Suprapubic skin (tissue), 4 donors: Measurements from ENCODE around the gene GRM5.
"Not testable (repeated sequence)": the region's sequence is repeated elsewhere in the genome, so short reads cannot be mapped to it uniquely, and the experiment has no call there.

Experiments
- CTCF ChIP-seq, 2 donors: fragments of 200-600 bp in 1 of 2; fragments of 450-650 bp in 1 of 2; sonication (generic) in 1 of 2; IDR thresholded peaks; one replicate each; pipeline ENCODE4 v1.5.1; 2016 to 2019; ENCODE audit warnings: antibody characterized with exemption in 2 of 2, mild to moderate bottlenecking in 1 of 2, moderate library complexity in 1 of 2
- EP300 ChIP-seq: sonication (generic); formaldehyde crosslinking; IDR thresholded peaks from one replicate; pipeline ENCODE4 v1.6.1; 2017; ENCODE audit warnings: antibody characterized with exemption
- POLR2A ChIP-seq, 2 donors: fragments of 450-650 bp; IDR thresholded peaks; one replicate each; pipeline ENCODE4 v1.6.1; 2017; ENCODE audit warnings: antibody characterized with exemption in 2 of 2, mild to moderate bottlenecking in 2 of 2, moderate library complexity in 2 of 2
- POLR2AphosphoS5 ChIP-seq, 3 donors: sonication (generic); formaldehyde crosslinking; IDR thresholded peaks; one replicate each; pipeline ENCODE4 v1.6.1; 2017; ENCODE audit warnings: antibody characterized with exemption in 3 of 3

- not testable (repeated sequence) for TF ChIP-seq CTCF (IDR thresholded peaks at IDR 0.05); POLR2A (IDR thresholded peaks at IDR 0.05); POLR2AphosphoS5 (IDR thresholded peaks at IDR 0.05); EP300
These were observed 136.1 kb downstream of the GRM5 start for GRCh38 chr11:88929665-88930064.
